ENCODE data around the gene IZUMO2. TPM values are rescaled to one million over a fixed set of nuclear protein-coding genes. Genes with fewer than 3 reads are reported as not detected.

IZUMO2 gene
- total RNA-seq (not detected), polyA plus RNA-seq (ENCODE audit: insufficient read depth in 1 of 8, insufficient read length in 8 of 8, low replicate concordance in 1 of 8) (under 1 TPM in 2 of 8 donors, not detected in 6; 0.16 to 0.34 TPM)
- long read RNA-seq, donor 1, result 0 reads
- long read RNA-seq, donor 2, result 0 reads
- long read RNA-seq, donor 3, result 0 reads
- long read RNA-seq, donor 4, result 0 reads
- long read RNA-seq, donor 5, result 0 reads
- long read RNA-seq, donor 6, result 0 reads
- long read RNA-seq, donor 7, result 0 reads
- long read RNA-seq, donor 8, result 0 reads
- long read RNA-seq, donor 9, result 0 reads
- long read RNA-seq, donor 10, result 0 reads
- long read RNA-seq, donor 11, result 0 reads

DNA sequence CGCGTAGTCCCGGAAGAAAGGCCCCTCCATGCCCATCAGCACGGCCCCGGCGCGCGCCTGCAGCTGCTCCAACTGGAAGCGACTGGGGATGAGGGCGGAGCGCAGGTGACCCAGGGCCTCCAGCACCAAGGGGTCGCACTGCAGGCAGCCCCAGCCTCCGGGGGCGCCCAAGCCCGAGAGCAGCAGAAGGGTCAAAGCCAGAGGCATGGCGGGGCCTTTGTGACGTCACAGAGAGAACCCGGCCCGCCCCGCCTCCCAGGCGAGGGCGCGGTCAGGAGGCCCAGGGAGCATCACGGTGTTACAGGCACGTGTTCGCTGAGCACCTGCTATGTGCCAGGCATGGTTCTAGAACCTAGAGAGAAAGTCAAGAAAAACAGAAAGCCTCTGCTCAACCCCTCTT is at the start of gene IZUMO2:
Gene IZUMO2, minus strand, starts transcription at position 294 of the 400 bp plus-strand sequence. Its CDS starts 87 bp downstream, at position 207.
- Histone ChIP-seq H3K4me3 (ENCODE audit: low read length) (no peak within 1 kb of the TSS), H3K4me1 (ENCODE audit: control insufficient read depth, insufficient read depth, low read length) (no peaks in the 10 kb centered on the region), H3K9me3 (replicated peaks; ENCODE audit: control insufficient read depth, low read depth, low read length) (peaks cover 3% of the 10 kb centered on the region), H3K36me3 (ENCODE audit: control insufficient read depth, insufficient read depth, low read length) (no peaks in the 10 kb centered on the region), H3K27me3 (ENCODE audit: control insufficient read depth, insufficient read depth, low read length) (no peaks in the 10 kb centered on the region), H3K27ac (ENCODE audit: low read length) (no peak within 1 kb of the TSS)
- DNase-seq, result no peak
- 15% methylated on average over 26 of the region's 26 CpGs for WGBS (ENCODE audit: insufficient coverage)

DNA sequence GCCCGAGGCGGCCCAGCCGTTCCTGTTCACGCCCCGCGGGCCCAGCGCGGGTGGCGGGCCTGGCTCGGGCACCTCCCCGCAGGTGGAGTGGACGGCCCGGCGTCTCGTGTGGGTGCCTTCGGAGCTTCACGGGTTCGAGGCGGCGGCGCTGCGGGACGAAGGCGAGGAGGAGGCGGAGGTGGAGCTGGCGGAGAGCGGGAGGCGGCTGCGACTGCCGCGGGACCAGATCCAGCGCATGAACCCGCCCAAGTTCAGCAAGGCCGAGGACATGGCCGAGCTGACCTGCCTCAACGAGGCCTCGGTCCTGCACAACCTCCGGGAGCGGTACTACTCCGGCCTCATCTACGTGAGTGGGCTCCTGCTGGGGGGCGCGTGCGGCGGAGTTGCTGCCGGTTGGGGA is 47.3 kb upstream of the IZUMO2 start:
- no peaks in the 10 kb centered on the region for H3K9me3 ChIP-seq (replicated peaks; ENCODE audit: control insufficient read depth, low read depth, low read length)
- 93% methylated on average over 46 of the region's 46 CpGs for WGBS (ENCODE audit: insufficient coverage)
- H3K4me3 ChIP-seq (ENCODE audit: low read length), result no peak overlapping the region
- no peak overlapping the region for H3K27ac ChIP-seq (ENCODE audit: low read length)
- no peak for DNase-seq
- H3K36me3 ChIP-seq (ENCODE audit: control insufficient read depth, insufficient read depth, low read length), result peaks cover 10% of the 10 kb centered on the region
- H3K27me3 ChIP-seq (ENCODE audit: control insufficient read depth, insufficient read depth, low read length), result peaks cover 8% of the 10 kb centered on the region
- H3K4me1 ChIP-seq (ENCODE audit: control insufficient read depth, insufficient read depth, low read length), result peaks cover 13% of the 10 kb centered on the region

DNA sequence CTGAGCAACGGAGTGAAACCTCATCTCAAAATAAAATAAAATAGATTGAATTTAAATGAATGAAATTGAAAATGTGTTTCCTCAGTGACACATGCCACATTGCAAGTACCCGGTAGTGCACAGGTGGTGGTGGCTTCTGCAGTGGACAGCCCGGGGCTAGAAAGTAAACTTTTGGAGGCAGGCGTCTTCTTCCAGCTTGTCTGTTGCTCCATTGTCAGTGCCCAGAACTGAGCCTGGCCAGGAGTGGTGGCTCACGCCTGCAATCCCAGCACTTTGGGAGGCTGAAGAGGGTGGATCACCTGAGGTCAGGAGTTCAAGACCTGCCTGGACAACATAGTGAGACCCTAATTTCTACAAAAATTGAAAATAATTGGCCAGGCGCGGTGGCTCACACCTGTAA is 46.0 kb upstream of the IZUMO2 start:
- Histone ChIP-seq H3K27ac (ENCODE audit: low read length) (no peak overlapping the region), H3K4me3 (ENCODE audit: low read length) (no peak overlapping the region)
- 84% methylated on average over 5 of the region's 7 CpGs for WGBS (ENCODE audit: insufficient coverage)

DNA sequence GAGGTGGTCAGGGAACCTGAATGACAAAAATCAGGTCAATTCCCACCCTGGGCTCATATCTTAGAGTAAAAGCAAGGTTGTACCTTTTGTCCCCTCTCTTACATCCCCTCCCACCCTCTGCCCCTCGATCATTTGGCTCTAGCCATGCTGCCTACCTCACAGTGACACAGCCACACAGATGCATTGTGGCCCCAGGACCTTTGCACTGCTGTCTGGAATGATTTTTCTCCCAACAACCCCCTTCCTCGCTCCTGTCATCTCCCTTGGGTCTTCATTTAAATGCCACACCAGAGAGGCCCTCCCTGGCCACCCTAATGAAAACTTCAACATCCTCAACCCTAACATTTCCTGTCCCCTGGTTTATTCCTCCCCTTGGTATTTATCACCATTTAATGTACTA is 44.6 kb upstream of the IZUMO2 start:
- Histone ChIP-seq H3K4me1 (ENCODE audit: control insufficient read depth, insufficient read depth, low read length) (peaks cover 25% of the 10 kb centered on the region), H3K36me3 (ENCODE audit: control insufficient read depth, insufficient read depth, low read length) (peaks cover 8% of the 10 kb centered on the region), H3K27ac (ENCODE audit: low read length) (no peak overlapping the region), H3K27me3 (ENCODE audit: control insufficient read depth, insufficient read depth, low read length) (peaks cover 33% of the 10 kb centered on the region), H3K9me3 (replicated peaks; ENCODE audit: control insufficient read depth, low read depth, low read length) (no peaks in the 10 kb centered on the region), H3K4me3 (ENCODE audit: low read length) (no peak overlapping the region)
- WGBS (ENCODE audit: insufficient coverage), result 61% methylated on average over 2 of the region's 2 CpGs
- no peak for DNase-seq

More for the DNA sequence above, 46.0 kb upstream of the IZUMO2 start:
- Histone ChIP-seq H3K4me1 (ENCODE audit: control insufficient read depth, insufficient read depth, low read length) (peaks cover 17% of the 10 kb centered on the region), H3K9me3 (replicated peaks; ENCODE audit: control insufficient read depth, low read depth, low read length) (no peaks in the 10 kb centered on the region), H3K36me3 (ENCODE audit: control insufficient read depth, insufficient read depth, low read length) (peaks cover 10% of the 10 kb centered on the region), H3K27me3 (ENCODE audit: control insufficient read depth, insufficient read depth, low read length) (peaks cover 20% of the 10 kb centered on the region)
- DNase-seq, result no peak

DNA sequence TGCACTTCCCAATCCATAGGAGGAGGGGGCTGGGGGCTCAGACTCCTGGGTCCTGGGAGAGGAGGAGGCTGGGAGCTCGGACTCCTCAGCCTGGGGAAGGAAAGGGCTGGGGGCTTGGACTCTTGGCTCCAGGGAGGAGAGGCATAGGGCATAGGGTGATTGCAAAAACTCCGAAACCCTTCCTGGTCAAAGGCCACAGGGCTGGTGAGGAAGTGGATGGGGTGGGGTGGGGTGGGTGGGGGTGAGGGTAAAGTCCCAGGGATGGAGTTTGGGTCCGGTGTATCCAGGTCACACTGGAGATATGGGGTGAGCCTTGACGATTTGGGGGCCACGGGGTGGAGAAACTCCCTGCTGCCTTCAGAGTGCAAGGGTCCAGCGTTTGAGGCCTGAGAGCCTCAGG is 43.1 kb upstream of the IZUMO2 start:
- 76% methylated on average over 6 of the region's 6 CpGs for WGBS (ENCODE audit: insufficient coverage)
- Histone ChIP-seq H3K4me3 (ENCODE audit: low read length) (no peak overlapping the region), H3K4me1 (ENCODE audit: control insufficient read depth, insufficient read depth, low read length) (peaks cover 36% of the 10 kb centered on the region), H3K27me3 (ENCODE audit: control insufficient read depth, insufficient read depth, low read length) (peaks cover 37% of the 10 kb centered on the region), H3K27ac (ENCODE audit: low read length) (peak overlapping the region; percentile 71), H3K36me3 (ENCODE audit: control insufficient read depth, insufficient read depth, low read length) (peaks cover 5% of the 10 kb centered on the region), H3K9me3 (replicated peaks; ENCODE audit: control insufficient read depth, low read depth, low read length) (no peaks in the 10 kb centered on the region)
- DNase-seq, result no peak

DNA sequence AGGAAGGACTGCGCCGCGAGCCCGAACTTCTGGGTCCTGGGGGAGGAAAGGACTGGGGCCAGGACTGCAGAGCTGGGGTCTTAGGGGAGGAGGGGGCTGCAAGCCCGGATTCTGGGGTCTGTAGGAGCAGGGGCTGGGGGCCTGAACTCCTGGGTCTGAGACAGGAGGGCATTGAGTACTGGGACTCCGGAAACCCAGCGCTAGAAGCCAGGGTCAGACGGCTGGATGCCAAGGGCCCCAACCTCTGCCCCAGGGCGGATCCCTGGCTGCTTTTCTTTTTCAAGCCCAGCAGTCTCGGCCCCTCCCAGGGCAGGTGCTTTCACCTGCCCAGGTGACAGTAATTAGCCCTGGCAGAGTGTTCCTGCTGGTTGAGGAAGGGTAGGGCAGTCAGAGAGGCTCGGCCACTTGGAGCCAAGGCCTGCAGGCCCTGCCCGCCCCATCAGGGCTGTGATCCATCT is 42.6 kb upstream of the IZUMO2 start:
- Histone ChIP-seq H3K36me3 (ENCODE audit: control insufficient read depth, insufficient read depth, low read length) (peaks cover 3% of the 10 kb centered on the region), H3K9me3 (replicated peaks; ENCODE audit: control insufficient read depth, low read depth, low read length) (no peaks in the 10 kb centered on the region), H3K4me1 (ENCODE audit: control insufficient read depth, insufficient read depth, low read length) (peaks cover 36% of the 10 kb centered on the region), H3K4me3 (ENCODE audit: low read length) (no peak overlapping the region), H3K27me3 (ENCODE audit: control insufficient read depth, insufficient read depth, low read length) (peaks cover 37% of the 10 kb centered on the region), H3K27ac (ENCODE audit: low read length) (peak overlapping the region; percentile 71)
- 12% methylated on average over 10 of the region's 12 CpGs for WGBS (ENCODE audit: insufficient coverage)
- DNase-seq, result no peak

DNA sequence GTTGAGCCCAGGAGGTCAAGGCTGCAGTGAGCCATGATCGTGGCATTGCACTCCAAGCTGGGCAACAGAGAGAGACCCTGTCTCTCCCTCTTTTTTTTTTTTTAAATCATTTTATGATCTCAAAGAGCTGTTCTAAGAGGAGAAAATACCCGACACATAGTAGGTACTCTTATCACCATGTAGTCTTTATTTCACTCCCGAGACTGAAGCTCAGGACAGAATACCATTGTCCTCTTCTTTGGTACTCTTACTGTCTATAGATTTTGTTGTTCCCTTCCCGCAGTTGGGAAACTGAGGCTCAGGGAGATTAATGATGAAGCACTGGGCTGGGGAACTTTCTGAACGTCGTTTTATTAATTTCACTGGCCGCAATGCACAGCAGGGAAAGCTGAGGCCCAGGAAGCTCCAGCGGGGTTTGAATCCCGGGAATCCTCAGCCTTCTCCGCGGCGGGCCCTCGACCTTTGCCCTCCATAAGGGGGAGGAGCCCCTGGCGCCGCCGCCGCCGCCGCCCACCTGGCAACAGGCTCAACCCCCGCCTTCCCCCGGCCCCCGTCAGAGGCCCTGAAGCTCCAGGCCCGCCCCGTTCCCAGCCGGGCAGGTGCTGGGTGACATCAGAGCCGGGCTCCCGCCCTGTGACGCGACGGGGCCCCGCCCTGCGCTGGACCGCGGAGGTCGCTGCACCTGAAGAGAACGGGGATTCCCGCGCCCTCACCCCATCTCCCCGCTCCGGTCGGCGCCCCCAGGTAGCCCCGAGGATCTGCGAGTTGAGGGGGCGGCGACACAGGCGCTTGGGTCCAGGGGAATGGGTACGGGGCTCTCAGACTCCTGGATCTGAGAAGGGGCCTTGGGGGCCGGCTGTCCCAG is 42.0 kb upstream of the IZUMO2 start:
- Histone ChIP-seq H3K4me1 (ENCODE audit: control insufficient read depth, insufficient read depth, low read length) (peaks cover 36% of the 10 kb centered on the region), H3K27ac (ENCODE audit: low read length) (peak overlapping the region; percentile 71), H3K4me3 (ENCODE audit: low read length) (no peak overlapping the region), H3K36me3 (ENCODE audit: control insufficient read depth, insufficient read depth, low read length) (no peaks in the 10 kb centered on the region), H3K9me3 (replicated peaks; ENCODE audit: control insufficient read depth, low read depth, low read length) (no peaks in the 10 kb centered on the region), H3K27me3 (ENCODE audit: control insufficient read depth, insufficient read depth, low read length) (peaks cover 37% of the 10 kb centered on the region)
- peak; percentile 38 for DNase-seq
- 2% methylated on average over 36 of the region's 49 CpGs for WGBS (ENCODE audit: insufficient coverage)

DNA sequence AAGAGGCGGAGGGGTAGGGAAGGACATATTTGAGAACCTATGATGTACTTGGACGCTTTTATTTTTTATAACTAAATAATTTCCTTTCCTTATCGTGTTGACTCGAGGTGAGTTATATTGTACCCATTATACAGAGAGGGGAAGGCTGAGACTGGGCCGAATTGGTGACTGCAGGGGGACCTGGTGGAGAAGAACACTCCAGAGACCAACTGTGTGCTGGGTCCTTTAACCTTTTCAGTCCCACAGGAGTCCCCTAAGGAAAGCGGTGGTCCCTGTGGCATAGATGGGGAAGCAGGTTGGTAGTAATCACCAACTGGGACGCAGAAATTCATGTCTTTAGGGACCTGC is 41.0 kb upstream of the IZUMO2 start:
- H3K27me3 ChIP-seq (ENCODE audit: control insufficient read depth, insufficient read depth, low read length), result peaks cover 37% of the 10 kb centered on the region
- no peak for DNase-seq
- no peaks in the 10 kb centered on the region for H3K9me3 ChIP-seq (replicated peaks; ENCODE audit: control insufficient read depth, low read depth, low read length)
- no peak overlapping the region for H3K27ac ChIP-seq (ENCODE audit: low read length)
- peak overlapping the region; percentile 47 for H3K4me3 ChIP-seq (ENCODE audit: low read length)
- H3K4me1 ChIP-seq (ENCODE audit: control insufficient read depth, insufficient read depth, low read length), result peaks cover 43% of the 10 kb centered on the region
- 79% methylated on average over 2 of the region's 7 CpGs for WGBS (ENCODE audit: insufficient coverage)
- H3K36me3 ChIP-seq (ENCODE audit: control insufficient read depth, insufficient read depth, low read length), result no peaks in the 10 kb centered on the region

DNA sequence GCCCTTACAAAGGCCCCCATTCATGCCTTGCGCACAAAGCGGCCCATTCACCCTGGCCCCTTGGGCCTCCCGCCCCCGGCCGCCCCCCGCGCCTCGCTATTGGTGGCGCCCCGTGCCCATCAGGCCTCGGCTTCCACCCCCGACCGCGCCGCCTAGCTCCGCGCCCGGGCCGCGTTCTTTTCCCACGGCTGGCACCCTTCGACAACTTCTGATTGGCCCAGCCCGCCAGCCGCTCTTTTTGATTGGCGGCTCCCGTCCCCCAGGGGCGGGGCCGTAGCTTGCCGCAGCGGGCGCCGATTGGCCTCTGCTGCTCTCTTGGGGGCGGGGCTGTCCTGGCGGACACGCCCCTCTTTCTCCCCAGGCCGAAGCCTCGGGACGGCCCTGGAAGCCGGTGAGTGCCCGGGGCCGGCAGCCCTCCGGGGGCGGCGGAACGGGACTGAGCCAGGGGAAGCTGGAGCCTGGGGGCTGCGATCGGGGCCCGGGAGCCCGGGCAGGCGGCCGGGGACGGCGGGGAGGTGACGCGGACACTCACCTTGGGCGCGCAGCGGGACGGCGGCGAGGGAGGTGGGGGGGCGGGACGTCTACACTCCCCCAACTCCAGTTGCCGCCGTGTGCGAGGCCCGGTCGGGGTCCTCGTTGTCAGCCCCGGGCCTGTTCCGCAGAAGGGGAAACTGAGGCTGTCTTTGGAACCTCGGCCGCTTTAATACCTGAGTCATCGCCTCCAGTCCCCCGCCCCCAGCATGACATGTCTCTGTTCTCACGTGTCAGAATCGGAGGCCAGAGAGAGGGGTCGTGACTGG is 40.4 kb upstream of the IZUMO2 start, which contains the start of gene MYH14:
Gene MYH14, plus strand, starts transcription at position 342 of the 800 bp plus-strand sequence. CDS start 6,744 bp downstream, outside the sequence.
- Histone ChIP-seq H3K4me1 (ENCODE audit: control insufficient read depth, insufficient read depth, low read length) (peaks cover 48% of the 10 kb centered on the region), H3K27me3 (ENCODE audit: control insufficient read depth, insufficient read depth, low read length) (peaks cover 37% of the 10 kb centered on the region)

More for the DNA sequence above, 40.4 kb upstream of the IZUMO2 start, which contains the start of gene MYH14:
- Histone ChIP-seq H3K36me3 (ENCODE audit: control insufficient read depth, insufficient read depth, low read length) (no peaks in the 10 kb centered on the region), H3K9me3 (replicated peaks; ENCODE audit: control insufficient read depth, low read depth, low read length) (no peaks in the 10 kb centered on the region), H3K4me3 (ENCODE audit: low read length) (peak within 1 kb of the TSS; percentile 47), H3K27ac (ENCODE audit: low read length) (peak within 1 kb of the TSS; percentile 69)
- peak; percentile 92 for DNase-seq
- WGBS (ENCODE audit: insufficient coverage), result 1% methylated on average over 53 of the region's 78 CpGs

Data from muscle of leg (tissue), 16 donors.